Neural cell (in vitro differentiated cells): ENCODE data around the gene VN1R5. TPM values are rescaled to one million over a fixed set of nuclear protein-coding genes. Genes with fewer than 3 reads are reported as not detected.

Experiments used
- H2AFZ ChIP-seq: fragments of 200-600, 300-800 bp; sonication (generic), shearing (Covaris generic); 2 replicates; pipeline ENCODE4 v1.6.0; 2014; ENCODE audit warnings: low read depth, mild to moderate bottlenecking, antibody characterized with exemption, low read length, moderate library complexity
- H3F3A ChIP-seq: fragments of 200-600 bp; shearing (Covaris generic); 2 replicates; pipeline ENCODE4 v1.6.1; 2016; ENCODE audit warnings: mild to moderate bottlenecking, moderate library complexity, mixed read lengths, antibody characterized with exemption, low read length; ENCODE audit not compliant: insufficient read depth, poor library complexity, severe bottlenecking
- H3K27ac ChIP-seq: fragments of 200-600, 300-800 bp; sonication (generic), shearing (Covaris generic); 2 replicates; pipeline ENCODE4 v1.5.1; 2014; ENCODE audit warnings: mild to moderate bottlenecking, low read length, moderate library complexity
- H3K27me3 ChIP-seq: fragments of 300-800, 200-600 bp; sonication (generic), shearing (Covaris generic); 2 replicates; pipeline ENCODE4 v1.6.0; 2014; ENCODE audit warnings: mild to moderate bottlenecking, low read depth, low read length, moderate library complexity; ENCODE audit not compliant: insufficient read depth
- H3K36me3 ChIP-seq: fragments of 300-800, 200-600 bp; sonication (generic), shearing (Covaris generic); 2 replicates; pipeline ENCODE4 v1.5.1; 2014; ENCODE audit warnings: mild to moderate bottlenecking, antibody characterized with exemption, low read length, moderate library complexity; ENCODE audit not compliant: insufficient read depth
- H3K4me2 ChIP-seq: fragments of 300-800, 200-600 bp; sonication (generic), shearing (Covaris generic); 2 replicates; pipeline ENCODE4 v1.6.0; 2014; ENCODE audit warnings: mild to moderate bottlenecking, low read length
- H3K4me3 ChIP-seq: fragments of 300-800, 200-600 bp; sonication (generic), shearing (Covaris generic); 2 replicates; pipeline ENCODE4 v1.5.1; 2014; ENCODE audit warnings: mild to moderate bottlenecking, low read length, moderate library complexity
- H3K79me2 ChIP-seq: fragments of 200-600 bp; shearing (Covaris generic); replicated peaks from 2 replicates; pipeline ENCODE4 v1.6.0; 2014; ENCODE audit warnings: mild to moderate bottlenecking, low read length, moderate library complexity; ENCODE audit not compliant: insufficient read depth
- H3K9ac ChIP-seq: fragments of 300-800, 200-600 bp; sonication (generic), shearing (Covaris generic); 2 replicates; pipeline ENCODE4 v1.6.1; 2016; ENCODE audit warnings: mild to moderate bottlenecking, low read length, mixed read lengths
- H3K9me2 ChIP-seq: fragments of 200-600 bp; shearing (Covaris generic); 2 replicates; pipeline ENCODE4 v1.6.1; 2016; ENCODE audit warnings: mild to moderate bottlenecking, low read length, mixed read lengths; ENCODE audit not compliant: insufficient read depth
- H3K9me3 ChIP-seq: fragments of 200-600, 300-800 bp; sonication (generic), shearing (Covaris generic); 2 replicates; pipeline ENCODE4 v1.6.1; 2016; ENCODE audit warnings: mild to moderate bottlenecking, mixed run types, low read length, moderate library complexity, mixed read lengths
- H4K20me1 ChIP-seq: fragments of 200-600 bp; shearing (Covaris generic); 2 replicates; pipeline ENCODE4 v1.6.1; 2016; ENCODE audit warnings: mild to moderate bottlenecking, mixed run types; ENCODE audit not compliant: insufficient read depth
- CTCF ChIP-seq: fragments of 450-650 bp; IDR thresholded peaks from 2 replicates; pipeline ENCODE4 v1.5.1; 2014; ENCODE audit warnings: antibody characterized with exemption, mild to moderate bottlenecking, moderate library complexity; ENCODE audit not compliant: poor library complexity, severe bottlenecking
- EP300 ChIP-seq: fragments of 450-650 bp; conservative IDR thresholded peaks from 2 replicates; pipeline ENCODE4 v1.6.1; 2014; ENCODE audit warnings: antibody characterized with exemption, mild to moderate bottlenecking, moderate library complexity; ENCODE audit not compliant: poor library complexity, severe bottlenecking
- EZH2 ChIP-seq: fragments of 200-600, 300-800 bp; shearing (Covaris generic), sonication (generic); IDR thresholded peaks from 2 replicates; pipeline ENCODE4 v1.6.1; 2014; ENCODE audit warnings: antibody characterized with exemption, low read length, borderline replicate concordance, mild to moderate bottlenecking; ENCODE audit not compliant: insufficient read depth, poor library complexity, severe bottlenecking
- MXI1 ChIP-seq: fragments of 450-650 bp; conservative IDR thresholded peaks from 2 replicates; pipeline ENCODE4 v1.6.1; 2014; ENCODE audit warnings: antibody characterized with exemption, mild to moderate bottlenecking; ENCODE audit not compliant: poor library complexity, severe bottlenecking
- POLR2AphosphoS5 ChIP-seq: IDR thresholded peaks from 2 replicates; pipeline ENCODE4 v1.6.1; 2012
- RAD21 ChIP-seq: fragments of 450-650 bp; conservative IDR thresholded peaks from 2 replicates; pipeline ENCODE4 v1.6.1; 2014; ENCODE audit warnings: antibody characterized with exemption, mild to moderate bottlenecking, moderate library complexity
- REST ChIP-seq: IDR thresholded peaks from 2 replicates; pipeline ENCODE4 v1.6.1; 2012; ENCODE audit warnings: borderline replicate concordance
- SMC3 ChIP-seq: fragments of 450-650 bp; conservative IDR thresholded peaks from 2 replicates; pipeline ENCODE4 v1.6.1; 2014; ENCODE audit warnings: antibody characterized with exemption, mild to moderate bottlenecking, moderate library complexity; ENCODE audit not compliant: poor library complexity
- TAF1 ChIP-seq: IDR thresholded peaks from 2 replicates; pipeline ENCODE4 v1.6.1; 2012; ENCODE audit warnings: low read depth
- polyA plus RNA-seq: library from polyadenylated mRNA; depleted of rRNA; stranded (reverse); fragments of >200 nt; gene quantifications from 2 replicates; pipeline ENCODE4 v1.2.3, GENCODE V29; 2014

Gene VN1R5
- polyA plus RNA-seq, 1 donor from 2014 or later: not detected

- H4K20me1 ChIP-seq: no peaks in the 10 kb centered on the region
- no peaks in the 10 kb centered on the region for H3K79me2 ChIP-seq
- no peaks in the 10 kb centered on the region for H3F3A ChIP-seq
- peaks cover 3% of the 10 kb centered on the region for H3K9me3 ChIP-seq
- no peaks in the 10 kb centered on the region for H3K27me3 ChIP-seq
- no peaks in the 10 kb centered on the region for H3K9me2 ChIP-seq
- no peak overlapping the region for H3K4me3 ChIP-seq
- no peaks in the 10 kb centered on the region for H3K36me3 ChIP-seq
- no peak for TF ChIP-seq POLR2AphosphoS5
- TF ChIP-seq RAD21: no peak
- no peak for TF ChIP-seq EP300
- TF ChIP-seq SMC3: no peak
- TF ChIP-seq TAF1: no peak
- no peak for TF ChIP-seq EZH2
- no peak for TF ChIP-seq MXI1
- TF ChIP-seq CTCF: no peak
- no peak for TF ChIP-seq REST
- H3K9ac ChIP-seq: no peak overlapping the region
- H3K27ac ChIP-seq: no peak overlapping the region
- no peak overlapping the region for H2AFZ ChIP-seq
- H3K4me2 ChIP-seq: no peak overlapping the region
These were observed 9.4 kb upstream of the VN1R5 start for GRCh38 chr1:247246325-247247115.

GRCh38 chr1:247247568-247247967 lies 8.3 kb upstream of the VN1R5 start:
- no peak overlapping the region for H3K4me2 ChIP-seq
- H4K20me1 ChIP-seq: no peaks in the 10 kb centered on the region
- H2AFZ ChIP-seq: no peak overlapping the region
- H3K4me3 ChIP-seq: no peak overlapping the region
- no peak overlapping the region for H3K9ac ChIP-seq
- no peaks in the 10 kb centered on the region for H3K36me3 ChIP-seq
- H3K27ac ChIP-seq: no peak overlapping the region
- H3K9me2 ChIP-seq: no peaks in the 10 kb centered on the region
- H3K79me2 ChIP-seq: no peaks in the 10 kb centered on the region
- H3K9me3 ChIP-seq: peaks cover 3% of the 10 kb centered on the region
- H3F3A ChIP-seq: no peaks in the 10 kb centered on the region
- TF ChIP-seq SMC3: no peak
- no peak for TF ChIP-seq EZH2
- no peak for TF ChIP-seq RAD21
- TF ChIP-seq MXI1: no peak
- TF ChIP-seq CTCF: no peak
- no peak for TF ChIP-seq REST
- no peak for TF ChIP-seq TAF1
- TF ChIP-seq EP300: no peak
- TF ChIP-seq POLR2AphosphoS5: no peak
- no peaks in the 10 kb centered on the region for H3K27me3 ChIP-seq
